GM19455 (cell line): Measurements from ENCODE around the gene CXCR3.

Experiments
- ATAC-seq: cut with Tn5 transposase; IDR thresholded peaks from one replicate; pipeline ENCODE4 v1.9.1; 2021; ENCODE audit not compliant: unreplicated experiment

The CXCR3 gene

DNA sequence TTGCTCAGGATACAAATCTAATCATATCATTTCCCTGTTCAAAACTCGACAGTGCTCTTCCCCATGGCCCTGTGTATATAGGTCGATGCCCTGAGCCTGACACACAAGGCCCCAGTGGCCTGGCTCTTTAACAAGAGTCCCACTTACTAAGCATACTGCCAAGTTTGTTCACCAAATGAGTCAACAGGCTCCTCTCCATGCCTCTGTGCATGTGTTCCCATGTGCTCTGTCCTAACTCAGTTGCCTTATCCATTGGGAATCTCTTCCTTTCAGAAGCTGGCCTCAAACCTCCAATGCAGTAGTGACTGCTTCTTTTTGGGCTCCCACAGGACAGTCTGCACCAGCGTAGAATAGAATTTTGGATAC, 18.9 kb upstream of the CXCR3 start:
- no peak for ATAC-seq

DNA sequence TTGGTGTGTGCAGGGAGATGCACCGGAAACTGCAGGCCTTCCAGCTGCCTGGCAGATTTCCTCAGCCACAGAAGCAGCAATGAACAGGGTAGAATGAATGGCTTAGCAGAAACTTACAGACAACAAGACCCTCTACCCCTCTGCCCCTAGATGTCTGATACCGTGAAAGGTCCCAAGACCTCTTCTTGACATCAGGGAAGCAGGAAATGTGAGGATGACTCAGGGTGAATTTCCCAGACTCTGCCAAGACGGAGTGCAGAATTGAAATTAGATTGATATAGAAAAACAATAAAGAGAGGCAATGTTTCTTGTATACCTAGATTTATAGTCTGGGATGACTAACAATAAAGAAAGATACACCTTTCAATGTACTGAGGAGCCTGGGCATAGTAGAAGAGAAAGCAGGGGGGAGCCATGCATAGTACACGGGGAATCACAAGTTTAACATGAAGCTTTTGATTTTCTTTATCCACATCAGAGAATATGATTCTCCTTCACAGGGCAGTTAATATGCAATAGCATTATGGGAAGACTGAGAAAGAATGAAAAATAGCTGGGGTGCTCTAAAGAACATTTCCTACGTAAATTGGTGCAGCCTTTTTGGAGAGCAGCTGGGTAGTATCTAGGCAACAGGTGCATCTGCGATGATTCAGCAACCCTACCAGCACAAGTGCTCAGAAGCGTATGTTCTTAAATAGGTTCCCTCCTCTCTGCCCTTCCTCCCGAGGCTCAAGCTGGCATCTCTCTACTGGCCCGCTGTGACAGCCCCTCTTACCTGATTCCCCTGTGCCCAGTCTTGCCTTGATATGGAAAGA, 18.3 kb upstream of the CXCR3 start:
- no peak for ATAC-seq

DNA sequence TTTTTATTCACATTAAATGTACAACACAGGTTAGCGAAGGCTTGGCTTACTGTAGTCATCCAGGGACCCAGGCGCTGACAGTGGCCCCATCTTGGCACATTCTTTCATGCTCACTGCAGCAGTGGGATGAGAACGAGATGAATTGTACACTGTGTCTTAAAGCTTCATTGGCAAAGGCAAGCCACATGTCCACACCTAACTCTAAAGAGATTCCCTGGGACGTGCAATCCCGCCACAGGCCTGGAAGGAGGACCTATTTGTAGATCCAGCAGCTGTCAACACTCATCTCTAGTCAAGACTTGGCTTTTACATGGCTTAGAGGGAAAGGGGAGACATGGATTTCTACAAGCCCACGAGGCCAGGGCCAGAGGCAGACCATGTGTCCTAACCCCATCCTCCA, 16.1 kb upstream of the CXCR3 start:
- ATAC-seq = no peak

DNA sequence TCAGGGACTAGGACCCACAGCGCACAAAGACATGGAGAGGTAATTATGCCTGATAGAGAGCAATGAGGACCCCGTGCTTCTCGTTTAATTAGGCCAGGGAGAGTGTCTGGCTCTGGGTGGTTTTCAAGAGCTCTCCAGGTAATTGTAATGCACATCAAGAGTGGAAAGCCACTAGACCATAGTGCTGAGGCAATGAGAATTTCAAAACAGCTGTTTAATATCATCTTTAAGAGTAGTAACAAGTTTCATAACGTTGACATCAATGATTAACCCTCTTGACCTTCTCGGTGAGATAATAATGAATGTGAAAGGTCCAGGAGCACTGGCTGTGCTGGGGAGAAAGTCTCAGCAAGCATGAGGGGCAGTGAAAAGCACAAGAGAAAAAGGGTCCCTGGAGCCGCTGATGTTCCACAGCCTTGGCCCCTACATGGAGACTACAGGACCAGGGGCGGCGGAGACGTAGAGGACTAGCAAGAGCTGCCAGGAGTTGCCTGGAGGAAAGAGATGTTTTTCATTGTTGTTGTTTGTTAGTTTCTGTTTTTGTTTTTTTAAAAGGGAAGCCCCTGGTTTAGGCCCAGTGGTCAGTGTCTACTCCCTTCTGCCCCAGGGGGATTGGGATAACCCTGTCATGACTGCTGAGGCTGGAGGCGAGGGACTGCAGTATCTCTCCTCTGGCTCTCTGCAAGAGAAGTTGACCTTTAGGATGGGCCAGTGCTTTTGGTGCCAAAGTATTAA, 14.8 kb upstream of the CXCR3 start:
- no peak for ATAC-seq

DNA sequence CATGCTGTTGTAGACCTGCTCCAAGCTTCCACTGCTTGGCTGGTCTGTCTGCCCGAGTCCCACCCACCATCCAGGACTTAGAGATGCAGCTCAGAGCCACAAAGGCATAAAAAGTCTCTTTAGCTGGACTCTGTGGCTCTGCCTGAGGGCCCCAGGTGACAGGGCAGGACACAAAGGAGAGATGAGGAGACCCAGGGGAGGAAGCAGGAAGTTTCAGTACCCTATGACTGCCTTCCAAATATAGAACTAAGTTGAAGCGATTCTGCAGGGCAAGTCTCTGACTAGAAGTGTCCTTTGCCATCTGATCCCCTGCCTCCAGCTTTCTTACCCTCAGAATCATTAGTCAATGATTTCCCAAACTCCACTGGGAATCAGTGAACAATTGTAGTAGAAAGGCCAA, 11.2 kb upstream of the CXCR3 start:
- no peak for ATAC-seq

DNA sequence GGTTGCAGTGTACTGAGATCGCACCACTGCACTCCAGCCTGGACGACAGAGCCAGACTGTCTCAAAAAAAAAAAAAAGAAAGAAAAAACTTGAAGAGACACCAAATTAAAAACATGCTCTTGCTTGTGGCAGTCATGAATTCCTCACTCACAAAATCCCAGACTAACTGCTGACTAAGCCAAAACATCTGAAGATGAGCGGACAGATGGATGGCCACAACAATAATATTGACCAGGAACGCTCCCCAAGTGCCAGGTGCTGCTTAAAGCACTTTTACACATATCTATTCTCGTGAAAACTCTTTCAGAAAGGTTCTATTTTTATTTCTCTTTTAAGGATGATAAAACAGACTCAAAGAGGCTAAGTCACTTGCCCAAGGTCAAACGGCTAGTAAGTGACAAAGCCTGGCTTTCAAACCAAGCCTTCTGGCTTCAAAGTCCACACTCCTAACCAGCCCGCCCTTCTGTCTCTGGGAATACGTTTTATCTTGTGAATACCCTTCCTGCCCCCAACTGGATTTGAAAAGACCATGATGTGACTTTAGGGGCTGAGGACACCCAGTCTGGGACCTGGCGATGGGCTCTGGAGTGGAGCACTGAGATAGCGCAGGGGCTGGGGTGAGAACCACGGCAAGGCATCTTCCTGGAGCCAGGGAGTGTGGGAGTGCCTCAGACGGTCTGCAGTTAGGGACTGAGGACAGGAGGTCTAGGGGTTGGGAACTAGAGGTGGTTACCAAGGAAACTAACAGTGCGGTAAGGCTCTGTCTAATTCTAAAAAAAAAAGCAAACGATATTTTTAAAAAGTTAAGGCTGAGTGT, 9.5 kb upstream of the CXCR3 start:
- ATAC-seq = no peak

DNA sequence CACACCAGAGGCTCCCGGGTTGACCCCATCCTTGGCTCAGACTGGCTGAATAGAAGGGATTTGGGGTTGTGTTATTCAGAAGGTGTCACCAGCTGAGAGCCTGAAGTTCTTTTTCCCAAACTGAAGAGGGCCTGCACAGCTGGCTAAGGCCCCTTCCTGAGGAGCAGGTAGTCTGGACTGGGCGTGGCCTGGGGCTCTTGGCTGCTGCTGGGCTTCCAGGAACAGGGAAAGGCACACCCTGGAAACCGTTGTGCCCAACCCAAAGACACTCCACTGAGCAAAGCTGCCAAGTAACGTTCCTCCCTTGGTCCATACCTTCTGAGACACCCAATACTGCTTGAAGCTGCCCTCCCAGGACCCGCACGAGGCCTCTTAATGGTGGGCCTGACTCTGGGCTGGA, 8.3 kb upstream of the CXCR3 start:
- no peak for ATAC-seq

DNA sequence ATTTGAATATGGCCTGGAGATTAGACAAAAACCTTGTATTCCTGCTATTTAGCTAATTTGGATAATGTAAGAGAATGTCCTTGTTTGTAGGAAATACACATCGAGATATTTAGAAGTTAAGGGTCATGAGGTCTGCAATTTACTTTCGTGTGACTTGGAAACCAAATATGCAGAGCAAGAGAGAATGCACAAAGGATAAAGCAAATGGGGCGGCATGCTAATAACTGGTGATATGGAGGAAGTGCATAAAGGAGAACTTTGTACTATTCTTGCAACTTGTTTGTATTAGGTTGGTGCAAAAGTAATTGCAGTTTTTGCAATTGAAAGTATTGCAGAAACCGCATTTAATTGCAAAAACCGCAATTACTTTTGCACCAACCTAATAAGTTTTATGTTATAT, 7.2 kb upstream of the CXCR3 start:
- no peak for ATAC-seq

DNA sequence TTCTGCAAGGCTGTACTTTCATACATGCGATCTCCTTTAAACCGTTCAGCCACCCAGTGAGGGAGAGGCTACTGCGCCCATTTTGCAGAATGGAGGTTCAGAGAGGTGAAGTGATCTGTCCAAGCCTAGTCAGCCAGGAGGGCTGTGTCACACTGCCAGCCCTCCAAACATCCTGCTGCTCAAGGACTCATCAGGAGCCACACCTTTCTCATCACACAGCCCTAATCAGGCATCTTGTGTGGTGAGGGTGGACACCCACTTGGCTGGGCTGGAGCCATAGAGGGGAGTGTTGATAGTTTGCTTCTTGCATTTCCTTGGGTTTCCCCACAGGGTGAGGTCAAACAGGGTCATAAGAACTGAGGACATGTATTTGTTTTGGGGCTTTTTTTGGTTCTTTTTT, 5.4 kb upstream of the CXCR3 start:
- ATAC-seq = no peak

DNA sequence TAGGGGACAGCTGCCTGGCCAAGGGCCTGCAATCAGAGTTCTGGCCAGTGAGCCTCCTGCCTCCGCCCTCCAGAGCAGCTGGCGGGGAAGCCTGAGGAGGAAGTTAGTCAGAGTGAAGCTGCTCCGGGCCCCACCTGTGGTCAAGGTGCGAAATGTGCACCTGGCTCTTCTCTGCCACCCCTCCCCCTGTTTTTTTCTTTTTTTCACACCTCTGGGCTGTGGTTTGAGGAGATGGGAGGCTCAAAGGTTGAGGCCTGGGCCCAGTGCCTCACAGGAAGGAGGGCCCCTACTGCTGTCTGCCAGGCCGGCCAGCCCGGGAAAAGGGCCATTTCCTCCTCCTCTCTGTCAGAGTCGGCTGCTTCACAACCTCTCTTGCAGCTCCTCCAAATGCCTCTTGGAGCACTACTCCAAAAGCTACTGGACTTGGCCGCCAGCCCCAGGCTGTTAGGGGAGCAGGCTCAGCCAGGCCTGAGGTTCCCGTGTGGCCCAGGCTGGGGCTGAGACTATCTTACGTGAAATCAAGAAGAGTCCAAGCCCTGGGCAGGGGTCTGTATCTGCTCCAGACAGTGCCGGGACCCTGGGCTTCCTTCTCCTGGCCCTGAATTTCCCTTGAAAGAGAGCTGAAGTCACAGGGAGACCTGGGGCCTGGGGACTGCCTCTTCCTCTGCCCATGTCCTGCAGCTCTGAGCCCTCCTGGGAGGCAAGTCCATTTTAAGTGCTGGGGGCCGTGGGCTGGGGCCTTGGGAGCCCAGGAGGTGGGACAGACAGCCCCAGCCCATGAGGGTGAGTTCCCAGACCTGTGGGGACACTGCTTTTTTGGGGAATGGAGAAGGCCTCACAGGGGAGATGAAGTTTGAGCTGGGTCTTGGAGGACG, 4.5 kb upstream of the CXCR3 start:
- peak; percentile 45 for ATAC-seq

DNA sequence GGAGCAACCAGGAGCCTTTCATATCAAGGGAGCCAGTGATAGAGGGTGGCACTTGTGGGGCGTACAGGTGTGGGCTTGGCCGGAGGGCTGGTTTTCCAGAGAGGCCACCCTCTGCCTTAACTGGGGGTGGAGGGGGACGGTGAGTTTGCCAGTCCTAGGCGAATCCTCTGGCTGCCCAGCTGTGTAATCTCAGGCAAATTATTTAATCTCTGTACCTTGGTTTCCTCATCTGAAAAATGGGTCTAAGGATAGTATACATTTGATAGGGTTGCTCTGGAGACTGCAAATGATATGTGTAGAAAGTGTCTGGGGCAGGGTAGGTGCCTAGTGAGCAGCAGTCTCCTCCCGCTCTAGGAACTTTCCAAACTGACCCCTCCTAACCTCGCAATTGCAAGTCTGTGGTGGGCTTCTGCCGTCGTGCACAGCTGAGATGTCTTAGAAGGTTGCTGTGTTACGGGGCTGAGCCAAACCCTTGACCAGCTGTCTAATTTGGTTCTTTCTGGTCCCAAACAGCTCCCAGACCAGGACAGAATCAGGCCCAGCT, 3.8 kb upstream of the CXCR3 start:
- ATAC-seq = no peak

DNA sequence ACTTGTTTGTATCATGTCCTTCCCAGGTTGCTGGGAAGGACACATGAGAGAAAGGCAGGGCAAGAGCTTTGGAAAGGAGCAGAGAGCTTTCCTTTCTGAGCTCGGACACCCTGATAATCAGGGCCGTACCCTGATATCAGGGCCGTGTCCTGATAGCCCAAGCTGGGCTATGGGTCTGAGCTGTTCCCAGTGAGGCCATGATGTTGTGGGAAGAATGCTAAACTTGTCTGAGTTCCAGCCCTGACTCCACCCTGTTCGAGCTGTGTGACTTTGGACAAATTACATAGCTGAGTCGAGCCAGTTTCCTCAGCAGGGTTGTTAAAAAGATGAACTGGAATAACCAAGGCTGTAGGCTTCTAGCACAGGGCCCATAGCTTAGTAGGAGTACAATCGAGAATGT, 3.3 kb upstream of the CXCR3 start:
- ATAC-seq = no peak

DNA sequence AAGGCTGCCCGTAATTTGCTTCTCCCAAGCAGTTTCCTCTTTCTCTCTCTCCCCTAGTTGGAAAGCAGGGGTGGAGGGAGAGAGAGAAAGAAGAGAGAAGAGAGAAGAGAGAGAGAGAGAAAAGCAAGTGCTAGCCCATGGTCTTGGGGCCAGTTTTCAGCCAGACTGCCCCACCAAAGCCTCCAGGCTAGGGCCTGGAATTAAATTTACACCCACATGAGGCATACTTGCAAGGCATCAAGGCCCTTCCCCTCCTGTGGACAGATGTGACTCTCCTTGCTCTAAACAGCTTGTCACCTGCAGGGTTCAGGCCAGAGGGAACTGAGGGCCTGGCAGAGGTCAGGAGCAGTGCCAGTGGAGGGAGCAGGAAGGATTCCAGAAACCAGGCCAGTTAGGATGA, 1.7 kb upstream of the CXCR3 start:
- ATAC-seq = no peak

DNA sequence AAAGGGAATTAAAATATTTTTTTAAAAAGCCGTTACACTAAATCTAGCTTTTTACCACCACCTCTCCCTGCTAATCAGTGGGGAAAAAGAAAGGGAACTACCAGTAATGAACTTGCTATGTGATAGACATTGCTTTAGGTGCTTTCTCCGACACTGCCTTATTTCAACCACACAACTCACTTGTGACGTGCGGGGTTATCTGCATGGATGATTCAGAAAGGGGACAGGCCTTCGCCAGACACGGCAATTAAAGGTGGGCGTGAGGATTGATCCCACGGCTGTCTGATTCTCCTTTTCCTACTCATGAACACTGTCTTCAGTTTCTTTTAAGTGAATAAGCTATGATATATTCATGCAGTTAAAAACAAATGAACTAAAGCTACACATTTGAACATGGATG, 882 bp upstream of the CXCR3 start:
- no peak for ATAC-seq

DNA sequence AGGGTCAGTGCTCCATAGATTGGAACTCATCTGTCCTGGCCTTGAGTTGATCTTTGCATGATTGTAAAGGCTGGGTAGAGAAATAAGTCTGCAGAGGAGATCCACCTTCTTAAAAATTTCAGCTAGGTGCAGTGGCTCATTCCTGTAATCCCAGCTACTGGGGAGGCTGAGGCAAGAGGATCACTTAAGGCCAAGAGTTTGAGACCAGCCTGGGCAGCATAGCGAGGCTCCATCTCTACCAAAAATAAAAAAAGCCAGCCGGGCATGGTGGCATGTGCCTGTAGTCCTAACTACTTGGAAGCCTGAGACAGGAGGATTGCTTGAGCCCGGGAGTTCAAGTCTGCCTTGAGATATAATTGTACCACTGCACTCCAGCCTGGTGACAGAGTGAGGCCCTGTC, 476 bp upstream of the CXCR3 start:
- ATAC-seq = no peak

DNA sequence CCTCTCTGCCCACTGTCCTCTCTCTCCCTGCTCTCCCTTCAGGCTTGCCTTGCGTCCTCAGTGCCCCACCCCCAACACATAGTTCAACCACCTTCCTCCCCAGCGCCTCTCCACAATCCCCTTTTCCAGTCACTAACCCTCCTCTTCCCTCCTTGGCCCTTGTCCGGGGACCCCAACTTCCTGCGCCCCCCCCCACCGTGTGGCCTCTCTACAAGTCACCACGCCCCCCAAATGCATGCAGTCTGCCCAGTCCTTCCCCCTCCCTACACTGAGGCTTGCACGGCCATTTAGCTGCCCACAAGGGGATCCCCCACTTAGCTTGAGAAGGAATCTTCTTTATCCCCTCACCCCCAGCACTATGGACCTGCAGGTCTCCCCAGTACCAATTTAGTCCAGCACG, 569 bp downstream of the CXCR3 start:
- ATAC-seq = no peak

DNA sequence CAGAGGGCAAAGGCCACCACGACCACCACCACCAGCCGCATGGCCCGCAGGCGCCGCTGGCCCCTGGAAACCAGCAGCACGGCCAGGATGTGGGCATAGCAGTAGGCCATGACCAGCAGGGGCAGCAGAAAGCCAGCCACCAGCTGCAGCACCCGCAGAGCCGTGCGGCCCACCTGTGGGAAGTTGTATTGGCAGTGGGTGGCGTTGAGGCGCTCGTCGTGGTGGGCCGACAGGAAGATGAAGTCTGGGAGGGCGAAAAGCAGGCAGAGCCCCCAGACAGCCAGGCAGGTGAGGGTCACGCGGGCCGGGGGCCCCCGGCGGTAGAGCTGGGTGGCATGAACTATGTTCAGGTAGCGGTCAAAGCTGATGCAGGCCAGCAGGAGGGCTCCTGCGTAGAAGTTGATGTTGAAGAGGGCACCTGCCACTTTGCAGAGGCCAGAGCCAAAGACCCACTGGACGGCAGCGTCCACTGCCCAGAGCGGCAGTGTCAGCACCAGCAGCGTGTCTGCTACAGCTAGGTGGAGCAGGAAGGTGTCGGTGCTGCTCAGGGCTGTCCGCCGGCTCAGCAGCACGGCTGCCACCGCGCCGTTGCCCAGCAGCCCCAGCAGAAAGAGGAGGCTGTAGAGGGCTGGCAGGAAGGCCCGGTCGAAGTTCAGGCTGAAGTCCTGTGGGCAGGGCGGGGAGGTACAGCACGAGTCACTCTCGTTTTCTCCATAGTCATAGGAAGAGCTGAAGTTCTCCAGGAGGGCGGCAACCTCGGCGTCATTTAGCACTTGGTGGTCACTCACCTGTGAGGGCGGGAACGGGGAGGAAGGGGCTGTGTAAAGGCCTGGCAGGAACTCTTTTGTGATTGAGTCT, 1.4 kb downstream of the CXCR3 start:
- ATAC-seq = no peak

DNA sequence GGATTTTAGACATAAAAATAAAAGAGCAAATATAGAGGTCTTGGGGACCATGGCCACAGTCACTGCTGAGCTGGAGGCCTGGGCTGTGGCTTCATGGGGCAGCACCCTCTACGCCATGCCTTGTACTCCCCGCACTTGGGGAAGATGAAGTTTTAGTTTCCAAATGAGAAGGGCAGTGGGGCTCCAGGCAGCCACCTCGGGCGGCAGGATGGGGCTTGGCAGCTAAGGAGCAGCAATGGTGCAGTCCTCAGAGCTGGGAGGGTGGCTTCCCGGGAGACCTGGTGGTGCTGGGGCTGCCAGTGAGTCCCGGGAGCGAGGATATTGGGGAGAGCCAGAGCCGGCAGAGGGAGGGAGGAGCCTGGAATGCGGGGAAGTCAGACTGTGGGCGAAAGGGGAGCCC, 2.4 kb downstream of the CXCR3 start:
- no peak for ATAC-seq

DNA sequence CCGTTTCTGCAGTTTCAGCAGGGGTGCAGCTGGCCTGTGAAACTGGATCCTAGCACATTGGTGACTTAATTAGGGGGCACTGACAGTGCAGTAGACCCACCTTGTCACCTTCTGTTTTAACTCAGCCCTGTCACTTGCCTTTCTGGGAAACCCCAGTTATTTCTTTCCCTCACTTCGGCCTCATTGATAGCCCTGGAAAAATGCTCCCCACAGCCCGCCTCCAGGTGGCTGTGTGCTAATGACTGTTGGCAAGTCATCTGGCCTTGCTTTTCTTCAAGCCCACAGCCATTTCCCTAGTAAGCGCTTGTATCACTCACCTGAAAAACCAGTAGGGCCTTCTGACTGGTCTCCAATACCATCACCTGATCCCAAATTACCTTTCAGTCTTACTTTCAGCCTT, 3.3 kb downstream of the CXCR3 start:
- ATAC-seq = no peak

DNA sequence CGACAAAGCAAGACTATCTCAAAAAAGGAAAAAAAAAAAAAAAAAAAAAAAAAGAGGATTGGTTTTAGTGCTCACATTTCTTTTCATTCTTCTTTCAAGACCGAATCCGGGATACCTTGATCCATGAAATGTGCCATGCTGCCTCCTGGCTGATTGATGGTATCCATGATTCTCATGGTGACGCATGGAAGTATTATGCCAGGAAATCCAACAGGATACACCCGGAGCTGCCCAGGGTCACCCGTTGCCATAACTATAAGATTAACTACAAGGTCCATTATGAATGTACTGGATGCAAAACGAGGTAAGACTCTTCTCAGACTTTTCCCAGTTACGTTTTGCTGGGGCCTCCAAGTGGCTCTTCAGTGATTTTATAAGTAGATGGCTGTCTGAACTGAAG, 6.1 kb downstream of the CXCR3 start:
- ATAC-seq = no peak
